Lower lobe of right lung (tissue), 2 donors: ENCODE data around the gene ATP5MK. TPM values are rescaled to one million over a fixed set of nuclear protein-coding genes. Genes with fewer than 3 reads are reported as not detected.

Source experiments
- ATAC-seq, 2 donors: fragments of 200-7000 bp; cut with Tn5 transposase; one replicate each; pipeline ENCODE4 v1.9.1; 2020 to 2022; ENCODE audit warnings: mild to moderate bottlenecking in 2 of 2, moderate library complexity in 2 of 2
- DNase-seq: peaks from one replicate; pipeline ENCODE4 v3.0.0-alpha.2; 2020
- H3K27ac ChIP-seq: fragments of 200-600 bp; one replicate; pipeline ENCODE4 v1.8.0; 2022
- H3K27me3 ChIP-seq: fragments of 200-600 bp; one replicate; pipeline ENCODE4 v1.8.0; 2022; ENCODE audit warnings: low read depth
- H3K36me3 ChIP-seq: fragments of 200-600 bp; one replicate; pipeline ENCODE4 v1.8.0; 2022; ENCODE audit warnings: mild to moderate bottlenecking
- H3K4me1 ChIP-seq: fragments of 200-600 bp; one replicate; pipeline ENCODE4 v1.8.0; 2022
- H3K4me3 ChIP-seq: fragments of 200-600 bp; one replicate; pipeline ENCODE4 v1.8.0; 2022; ENCODE audit warnings: mild to moderate bottlenecking
- H3K9me3 ChIP-seq: fragments of 200-600 bp; one replicate; pipeline ENCODE4 v1.8.0; 2022
- CTCF ChIP-seq: fragments of 200-600 bp; IDR thresholded peaks from one replicate; pipeline ENCODE4 v1.8.0; 2022; ENCODE audit warnings: antibody characterized with exemption, mild to moderate bottlenecking
- intact Hi-C: fragments of 100-400 bp; cut with DNase I; formaldehyde crosslinking; loops from one replicate; pipeline ENCODE4 v1.11.0; 2022
- long read RNA-seq: library from polyadenylated mRNA; unstranded; transcript quantifications from one replicate; pipeline ENCODE4 v2.0.0, GENCODE V29; 2021
- total RNA-seq: library from RNA; stranded (reverse); fragmentation: NEBNext Ultra II Directional; extraction: Animal tissue kit (Norgen Biotek cat#: 25700); gene quantifications from one replicate; pipeline ENCODE4 v1.2.1, GENCODE V29; 2021
- donor health status: DM: no; HTN: yes; CAD: no; lungs with severe emphysema.

Gene ATP5MK
- total RNA-seq: 221 TPM
- long read RNA-seq, transcript ATP5MD-201 (4 exons, 364 nt): major isoform, 87 of 95 reads
- long read RNA-seq, partial matches to known transcripts: 2 of 95 reads
- long read RNA-seq, other reads (novel, unspliced or antisense): 2 of 95 reads

GRCh38 chr10:103396067-103396788 lies at the start of gene ATP5MK, which contains the start of gene PDCD11:
Gene ATP5MK, minus strand, starts transcription at chr10:103396475. Its CDS starts 4,018 bp downstream, at chr10:103392457.
Gene PDCD11, plus strand, starts transcription at chr10:103396626. Its CDS starts 1,801 bp downstream, at chr10:103398427.
- H3K9me3 ChIP-seq: no peaks in the 10 kb centered on the region
- H3K4me1 ChIP-seq: peaks cover 36% of the 10 kb centered on the region
- H3K27me3 ChIP-seq: no peaks in the 10 kb centered on the region
- DNase-seq: peak; percentile 99
- peak; percentile 27 for TF ChIP-seq CTCF
- H3K4me3 ChIP-seq: peak within 1 kb of the TSS; percentile 99
- peaks cover 43% of the 10 kb centered on the region for H3K36me3 ChIP-seq
- peak within 1 kb of the TSS; percentile 89 for H3K27ac ChIP-seq
- intact Hi-C loops: no loop called here
- ATAC-seq: peak; percentile 100

GRCh38 chr10:103445366-103445765 lies 49.1 kb upstream of the ATP5MK start:
- peaks cover 100% of the 10 kb centered on the region for H3K36me3 ChIP-seq
- no peaks in the 10 kb centered on the region for H3K27me3 ChIP-seq
- no peak for TF ChIP-seq CTCF
- H3K4me3 ChIP-seq: no peak overlapping the region
- peaks cover 66% of the 10 kb centered on the region for H3K4me1 ChIP-seq
- no peak for DNase-seq
- intact Hi-C loops: no loop called here
- no peak for ATAC-seq
- no peaks in the 10 kb centered on the region for H3K9me3 ChIP-seq
- peak overlapping the region; percentile 72 for H3K27ac ChIP-seq

GRCh38 chr10:103444478-103444877 lies 48.2 kb upstream of the ATP5MK start:
- DNase-seq (no peak), ATAC-seq (no peak)
- Histone ChIP-seq H3K36me3 (peaks cover 100% of the 10 kb centered on the region), H3K9me3 (no peaks in the 10 kb centered on the region), H3K4me3 (no peak overlapping the region), H3K27me3 (no peaks in the 10 kb centered on the region), H3K4me1 (peaks cover 57% of the 10 kb centered on the region), H3K27ac (no peak overlapping the region)
- intact Hi-C loops: no loop called here
- TF ChIP-seq CTCF: no peak

GRCh38 chr10:103443475-103444185 lies 47.4 kb upstream of the ATP5MK start:
- H3K27me3 ChIP-seq: no peaks in the 10 kb centered on the region
- H3K4me3 ChIP-seq: no peak overlapping the region
- peak overlapping the region; percentile 24 for H3K27ac ChIP-seq
- intact Hi-C loops: no loop called here
- ATAC-seq: no peak
- H3K4me1 ChIP-seq: peaks cover 48% of the 10 kb centered on the region
- DNase-seq: no peak
- no peak for TF ChIP-seq CTCF
- H3K9me3 ChIP-seq: no peaks in the 10 kb centered on the region
- H3K36me3 ChIP-seq: peaks cover 100% of the 10 kb centered on the region

- H3K27ac ChIP-seq: no peak overlapping the region
Observed at GRCh38 chr10:103442031-103442461, 45.8 kb upstream of the ATP5MK start.

More at GRCh38 chr10:103442031-103442461, 45.8 kb upstream of the ATP5MK start:
- Histone ChIP-seq H3K4me1 (peaks cover 34% of the 10 kb centered on the region), H3K9me3 (no peaks in the 10 kb centered on the region), H3K4me3 (no peak overlapping the region), H3K27me3 (no peaks in the 10 kb centered on the region), H3K36me3 (peaks cover 100% of the 10 kb centered on the region)
- TF ChIP-seq CTCF: no peak
- DNase-seq (no peak), ATAC-seq (peak in 1 of 2 donors; percentile 45)
- intact Hi-C loops: no loop called here
